GM12872 (cell line): ENCODE results near the gene SUPT20H.
A peak's percentile ranks its signal among the peaks of the same experiment; 100 is the strongest.

Source experiments
- CTCF ChIP-seq: IDR thresholded peaks from 3 replicates; pipeline ENCODE4 v1.5.1; 2011; ENCODE audit warnings: low read depth, mild to moderate bottlenecking, low read length, moderate library complexity; ENCODE audit not compliant: insufficient read depth

Gene SUPT20H

GRCh38 chr13:37087486-37087885, 28.0 kb upstream of the SUPT20H start:
- no peak for TF ChIP-seq CTCF

- no peak for TF ChIP-seq CTCF
Measured at GRCh38 chr13:37085606-37086005, 26.1 kb upstream of the SUPT20H start.

GRCh38 chr13:37076818-37077217, 17.3 kb upstream of the SUPT20H start:
- TF ChIP-seq CTCF, result no peak

- TF ChIP-seq CTCF, result no peak
Measured at GRCh38 chr13:37075164-37075563, 15.7 kb upstream of the SUPT20H start.

GRCh38 chr13:37074703-37075102, 15.2 kb upstream of the SUPT20H start:
- TF ChIP-seq CTCF, result 0 out of 3 replicates have a peak, but pooled peaks have one; percentile 4

GRCh38 chr13:37072024-37072423, 12.5 kb upstream of the SUPT20H start:
- TF ChIP-seq CTCF, result no peak

- no peak for TF ChIP-seq CTCF
Measured at GRCh38 chr13:37070956-37071355, 11.5 kb upstream of the SUPT20H start.
